Activated CD4-positive, CD25-positive, alpha-beta regulatory T cell treated with anti-CD3 and anti-CD28 coated beads, Interleukin-2, amount 50 U/mL, for 16 hours (primary cell): ENCODE measurements around the gene FCF1.

ENCODE experiments used
- DNase-seq: peaks from one replicate; pipeline ENCODE4 v3.0.0-alpha.2; 2020; ENCODE audit warnings: low read depth, low spot score

Gene FCF1

GRCh38 chr14:74712499-74713394, at the start of gene FCF1, which contains the start of gene AREL1:
TSS of gene FCF1 (plus strand) at chr14:74713144. CDS start at chr14:74713198, 54 bp downstream.
TSS of gene AREL1 (minus strand) at chr14:74713080. CDS start at chr14:74685615, 27,465 bp downstream.
- DNase-seq = peak; percentile 82

DNA sequence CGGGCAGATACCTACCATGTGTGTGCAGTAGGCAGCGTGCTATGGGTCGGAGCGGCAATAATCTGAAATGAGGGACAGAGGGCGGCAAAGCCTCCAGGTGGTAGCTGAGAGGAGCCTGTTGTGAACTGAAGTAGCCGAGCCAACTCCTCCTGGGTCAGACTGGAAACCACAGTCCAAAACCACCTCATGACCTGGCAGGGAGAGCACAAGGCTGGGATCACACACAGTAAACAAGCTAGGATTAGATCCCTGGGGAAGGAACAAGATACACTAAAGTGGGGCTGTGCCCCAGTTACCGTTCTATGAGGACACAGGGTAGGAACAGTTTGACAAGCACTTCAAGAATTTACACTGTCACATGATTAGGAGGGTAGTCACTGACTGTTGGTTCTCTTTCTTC, 49.1 kb upstream of the FCF1 start:
- no peak for DNase-seq

DNA sequence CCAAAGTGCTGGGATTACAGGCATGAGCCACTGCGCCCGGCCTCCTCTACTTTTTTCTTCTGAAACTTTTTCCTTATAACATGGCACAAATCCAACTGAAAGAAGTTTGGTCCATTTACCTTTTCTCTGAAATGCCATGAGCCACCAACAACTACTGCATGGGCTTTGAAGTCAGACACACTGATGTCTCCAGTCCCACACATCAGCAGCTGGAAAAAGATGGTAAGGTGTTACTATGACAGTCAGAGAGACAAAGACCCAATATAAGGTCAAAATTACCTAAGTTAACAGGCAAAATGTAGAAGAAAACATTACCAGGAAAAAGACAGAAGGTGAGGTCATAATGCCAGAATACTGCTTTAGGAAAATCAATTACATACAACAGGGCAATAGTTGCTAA, 48.2 kb upstream of the FCF1 start:
- no peak for DNase-seq

- no peak for DNase-seq
These were observed 45.2 kb upstream of the FCF1 start for GRCh38 chr14:74667758-74668157.

DNA sequence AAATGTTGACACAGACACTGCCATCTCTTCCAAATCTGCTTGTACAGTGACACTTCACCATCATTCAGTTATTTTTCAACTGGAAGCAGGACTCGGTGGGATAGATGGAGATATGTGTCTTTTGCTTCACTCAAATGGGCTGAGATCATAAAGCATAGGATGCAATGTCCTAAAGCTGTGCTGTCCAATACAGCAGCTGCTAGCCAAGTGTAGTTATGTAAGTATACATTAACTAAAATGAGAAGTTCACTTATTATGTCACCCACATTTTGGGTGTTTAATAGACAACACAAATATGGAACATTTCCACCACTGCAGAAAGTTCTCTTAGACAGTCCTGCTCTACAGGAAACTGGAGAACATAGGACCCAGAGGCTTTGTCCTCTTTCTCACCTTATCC, 43.7 kb upstream of the FCF1 start:
- no peak for DNase-seq

- DNase-seq = no peak
These were observed 43.1 kb upstream of the FCF1 start for GRCh38 chr14:74669846-74670245.

GRCh38 chr14:74670726-74671411, 42.1 kb upstream of the FCF1 start:
- no peak for DNase-seq

DNA sequence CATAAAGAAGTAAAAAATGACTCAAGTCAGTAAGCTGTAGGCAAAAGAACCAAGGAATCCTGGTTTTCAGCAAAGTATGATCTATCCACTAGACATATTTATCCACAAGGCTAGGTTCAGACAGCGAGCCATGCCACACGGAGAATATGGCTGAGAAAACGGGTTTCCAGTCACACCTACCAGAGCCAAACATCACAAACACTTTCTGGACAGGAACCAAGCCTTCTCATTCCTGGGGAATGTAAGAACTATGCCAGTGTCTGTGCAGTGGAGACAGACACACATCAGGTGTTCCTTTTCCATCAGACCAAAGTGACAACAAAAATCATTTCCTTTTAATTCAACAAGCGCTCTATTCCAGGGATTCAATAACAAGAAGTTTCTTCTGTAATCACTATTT, 41.2 kb upstream of the FCF1 start:
- no peak for DNase-seq

- no peak for DNase-seq
These were observed 39.2 kb upstream of the FCF1 start for GRCh38 chr14:74673768-74674167.

DNA sequence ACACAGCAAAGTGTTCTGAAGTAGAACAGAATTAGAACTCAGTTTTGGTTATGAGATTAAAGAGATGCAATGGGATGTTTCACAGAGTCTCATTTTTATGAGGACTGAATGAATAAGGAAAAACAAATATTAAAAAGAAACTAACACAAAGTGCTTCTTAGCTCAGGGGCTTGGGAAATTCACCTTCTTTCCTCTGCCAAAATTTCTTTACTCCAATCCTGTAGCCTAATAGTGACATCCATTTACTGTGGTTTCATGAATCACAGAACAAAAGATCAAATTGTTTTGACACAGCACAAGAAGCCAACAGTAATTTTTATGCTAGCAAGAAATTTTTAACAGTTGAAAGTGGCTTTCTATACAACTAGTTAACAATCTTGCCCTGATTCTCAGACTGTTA, 37.7 kb upstream of the FCF1 start:
- no peak for DNase-seq

DNA sequence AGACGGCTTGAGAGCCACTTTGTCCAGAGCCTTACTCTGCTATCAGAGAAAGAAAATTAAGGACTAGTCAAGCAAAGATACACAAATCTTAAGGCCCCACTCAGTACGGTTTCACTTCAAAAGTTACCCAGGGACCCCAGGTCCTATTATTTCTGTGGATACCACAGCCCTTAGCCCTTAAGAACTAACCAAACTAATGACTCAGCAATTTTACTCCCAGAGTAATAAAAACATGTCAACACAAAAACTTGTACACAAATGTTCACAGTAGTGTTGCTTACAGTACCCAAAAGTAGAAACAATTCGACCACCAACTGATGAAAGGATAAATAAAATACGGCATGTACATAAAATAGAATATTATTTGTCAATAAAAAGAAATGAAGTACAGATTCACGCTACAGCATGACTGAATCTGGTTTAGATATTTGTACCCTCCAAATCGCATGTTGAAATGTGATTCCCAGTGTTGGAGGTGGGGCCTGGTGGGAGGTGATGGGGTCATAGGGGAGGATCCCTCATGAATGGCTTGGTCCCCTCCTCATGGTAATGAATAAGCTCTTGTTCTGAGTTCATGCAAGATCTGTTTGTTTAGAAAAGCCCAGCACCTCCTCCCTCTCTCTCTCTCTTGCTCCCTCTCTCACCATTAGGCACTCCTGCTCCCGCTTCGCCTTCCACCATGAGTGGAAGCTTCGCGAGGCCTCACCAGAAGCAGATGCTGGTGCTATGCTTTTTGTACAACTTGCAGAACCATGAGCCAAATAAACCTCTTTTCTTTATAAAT, 30.6 kb upstream of the FCF1 start:
- no peak for DNase-seq

DNA sequence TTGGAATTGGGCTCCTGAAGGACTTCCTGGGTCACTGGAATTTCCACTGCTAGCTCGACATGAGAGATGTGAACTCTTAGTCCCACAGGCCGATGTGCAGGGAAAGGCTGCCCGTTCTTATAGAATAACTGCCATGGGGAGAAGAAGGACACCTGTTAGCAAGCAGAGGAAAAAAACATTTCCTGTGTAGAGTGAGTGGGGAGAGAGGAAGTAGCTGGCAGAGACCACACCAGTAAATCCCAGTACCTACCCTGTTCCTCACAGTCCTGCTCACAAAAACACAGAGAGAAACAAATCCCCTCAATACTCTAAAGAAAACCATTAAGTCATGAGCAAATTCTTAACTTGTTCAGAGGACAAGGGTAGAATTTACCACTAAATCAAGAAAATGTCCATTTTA, 29.5 kb upstream of the FCF1 start:
- DNase-seq = no peak

GRCh38 chr14:74684434-74684833, 28.5 kb upstream of the FCF1 start:
- DNase-seq = no peak

GRCh38 chr14:74685056-74685455, 27.9 kb upstream of the FCF1 start:
- DNase-seq = no peak

- DNase-seq = no peak
These were observed 26.8 kb upstream of the FCF1 start for GRCh38 chr14:74685921-74686678.

DNA sequence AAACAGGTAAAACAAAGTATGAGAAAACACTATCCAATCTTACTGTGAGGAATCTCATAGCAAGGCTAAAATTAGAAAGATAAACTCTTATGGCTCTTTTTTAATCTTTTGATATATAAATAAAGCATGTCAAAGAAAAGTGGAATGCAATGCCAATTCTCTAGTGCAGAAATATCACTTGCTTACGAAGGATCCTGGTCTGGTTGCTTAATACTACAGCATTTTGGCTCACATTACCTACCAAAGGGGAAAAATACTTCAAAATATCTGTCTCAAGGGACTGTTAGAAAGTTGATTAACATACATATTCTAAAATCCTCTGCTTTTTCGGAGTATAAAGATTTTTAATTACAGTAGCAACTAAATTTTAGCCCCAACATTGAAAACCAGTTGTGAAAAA, 21.5 kb upstream of the FCF1 start:
- DNase-seq = no peak

DNA sequence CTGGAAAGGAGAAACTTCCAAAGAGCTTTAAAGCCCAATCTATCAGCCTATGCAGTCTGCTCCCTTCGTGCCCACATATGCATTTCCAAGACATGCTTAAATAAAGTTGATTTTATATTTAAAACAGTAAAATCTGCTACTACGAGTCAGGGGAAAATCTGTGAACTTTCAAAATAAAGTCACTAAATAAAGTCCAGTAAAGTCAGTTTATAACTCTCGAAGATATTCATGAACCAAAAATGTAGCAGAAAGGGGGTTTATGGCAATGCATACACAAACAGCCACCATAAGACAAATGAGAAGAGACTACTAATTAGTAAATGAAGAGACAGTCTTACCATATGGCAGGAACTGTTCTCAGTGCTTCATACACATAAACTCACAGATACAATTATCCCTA, 19.8 kb upstream of the FCF1 start:
- DNase-seq = no peak

DNA sequence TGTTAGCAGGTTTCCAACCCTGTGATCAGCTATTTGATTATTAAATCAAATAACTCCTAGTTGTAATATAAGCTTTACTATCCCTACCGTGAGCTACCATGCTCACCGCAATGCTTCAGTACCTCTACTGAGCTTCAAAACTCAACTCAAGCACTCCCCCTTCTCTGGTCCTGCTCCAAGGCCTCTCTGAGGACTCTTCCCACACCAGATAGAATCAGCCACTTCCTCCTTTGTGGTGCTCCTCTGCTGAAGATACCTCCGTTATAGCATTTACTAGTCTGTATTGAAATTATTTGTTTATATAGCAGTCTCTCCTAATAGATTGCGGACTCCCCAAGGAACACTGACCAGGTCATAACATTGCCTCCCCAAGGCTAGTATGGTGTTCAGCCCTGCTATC, 17.5 kb upstream of the FCF1 start:
- no peak for DNase-seq

GRCh38 chr14:74697011-74697410, 15.9 kb upstream of the FCF1 start:
- DNase-seq = no peak

DNA sequence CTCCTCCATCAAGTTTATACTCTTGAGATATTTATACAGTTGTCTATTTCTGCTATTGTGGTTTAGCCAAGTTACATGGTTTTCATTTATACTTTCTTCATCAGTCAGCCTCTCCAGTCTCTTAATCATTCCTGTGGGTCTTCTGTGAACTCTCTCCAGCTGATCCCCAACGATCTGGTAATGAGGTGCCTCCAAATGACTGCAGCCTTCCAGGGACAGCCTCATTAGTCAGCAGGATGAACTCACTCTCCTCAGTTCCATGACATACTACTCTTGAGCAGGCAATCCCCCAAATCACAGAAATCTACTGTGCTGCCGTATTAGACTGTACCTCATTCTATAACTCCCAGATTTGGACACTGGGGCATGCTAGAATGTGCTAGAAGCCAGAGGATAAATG, 15.4 kb upstream of the FCF1 start:
- DNase-seq = no peak

GRCh38 chr14:74697976-74698375, 15.0 kb upstream of the FCF1 start:
- no peak for DNase-seq
